GM23338 (cell line): Measurements from ENCODE around the gene SMPDL3B.

ENCODE experiments used
- CREB1 ChIP-seq: fragments of 250-450 bp; sonication (Bioruptor Pico); IDR thresholded peaks from 2 replicates; pipeline ENCODE4 v1.5.0; 2020; ENCODE audit warnings: low read depth, mild to moderate bottlenecking, moderate library complexity
- TF ChIP-seq, protein P1 (sequence below), 2 experiments: fragments of 200-600 bp in 1 of 2; sonication (generic) in 1 of 2; conservative IDR thresholded peaks; 2 replicates each; pipeline versions ENCODE4 v1.5.1 to v1.6.1; 2016 to 2017; ENCODE audit warnings: antibody characterized with exemption in 2 of 2, low read depth in 2 of 2, mild to moderate bottlenecking in 2 of 2, moderate library complexity in 1 of 2

- TF ChIP-seq, protein P1, sequence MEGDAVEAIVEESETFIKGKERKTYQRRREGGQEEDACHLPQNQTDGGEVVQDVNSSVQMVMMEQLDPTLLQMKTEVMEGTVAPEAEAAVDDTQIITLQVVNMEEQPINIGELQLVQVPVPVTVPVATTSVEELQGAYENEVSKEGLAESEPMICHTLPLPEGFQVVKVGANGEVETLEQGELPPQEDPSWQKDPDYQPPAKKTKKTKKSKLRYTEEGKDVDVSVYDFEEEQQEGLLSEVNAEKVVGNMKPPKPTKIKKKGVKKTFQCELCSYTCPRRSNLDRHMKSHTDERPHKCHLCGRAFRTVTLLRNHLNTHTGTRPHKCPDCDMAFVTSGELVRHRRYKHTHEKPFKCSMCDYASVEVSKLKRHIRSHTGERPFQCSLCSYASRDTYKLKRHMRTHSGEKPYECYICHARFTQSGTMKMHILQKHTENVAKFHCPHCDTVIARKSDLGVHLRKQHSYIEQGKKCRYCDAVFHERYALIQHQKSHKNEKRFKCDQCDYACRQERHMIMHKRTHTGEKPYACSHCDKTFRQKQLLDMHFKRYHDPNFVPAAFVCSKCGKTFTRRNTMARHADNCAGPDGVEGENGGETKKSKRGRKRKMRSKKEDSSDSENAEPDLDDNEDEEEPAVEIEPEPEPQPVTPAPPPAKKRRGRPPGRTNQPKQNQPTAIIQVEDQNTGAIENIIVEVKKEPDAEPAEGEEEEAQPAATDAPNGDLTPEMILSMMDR (conservative IDR thresholded peaks at IDR 0.05; ENCODE audit: low read depth in 2 of 2), result no peak
- TF ChIP-seq CREB1 (CRISPR knock-in tag), result no peak
Observed at GRCh38 chr1:27967106-27967883, 32.5 kb downstream of the SMPDL3B start.
